Endothelial cell of umbilical vein (primary cell): ENCODE results near the gene CCDC167. TPM values are rescaled to one million over a fixed set of nuclear protein-coding genes. Genes with fewer than 3 reads are reported as not detected.

Experiments used
- BruUV-seq: library from RNA; stranded (reverse); fragments of 400-500 nt; replicated peaks from 2 replicates; lab custom pipeline; 2021; lab: Mats Ljungman, UMichigan
- CTCF ChIA-PET: fragments of 300-600, 350-600 bp; sonication (Branson Sonifier 250); formaldehyde crosslinking; loops from one replicate; lab custom pipeline; 2021; ENCODE audit warnings: antibody characterized with exemption, inconsistent platforms; lab: Charles Lee
- POLR2A ChIA-PET: fragments of 300-600, 350-600 bp; sonication (Branson Sonifier 250); formaldehyde crosslinking; loops from one replicate; lab custom pipeline; 2021; ENCODE audit warnings: antibody characterized with exemption, inconsistent platforms; lab: Charles Lee
- DNase-seq: peaks from one replicate; pipeline ENCODE4 v3.0.0-alpha.2; 2011; ENCODE audit warnings: low read depth, low spot score
- FAIRE-seq: peaks from 2 replicates; lab custom pipeline; 2011; peaks lifted over from hg19 to GRCh38; lab: Jason Lieb, UNC
- H2AFZ ChIP-seq: 2 replicates; pipeline ENCODE4 v1.6.0; 2012; ENCODE audit warnings: low read depth, low read length, control low read depth, inconsistent platforms
- H3K27ac ChIP-seq: 2 replicates; pipeline ENCODE4 v1.5.1; 2011; ENCODE audit warnings: low read depth, mild to moderate bottlenecking, control low read depth, low read length, moderate library complexity; ENCODE audit not compliant: insufficient read depth
- H3K27me3 ChIP-seq, 2 experiments: 2 replicates each; pipeline versions ENCODE4 v1.6.0 to v1.6.1; 2011; ENCODE audit warnings: low read length in 2 of 2, mixed read lengths in 1 of 2; ENCODE audit not compliant: control insufficient read depth in 2 of 2, insufficient read depth in 2 of 2
- H3K36me3 ChIP-seq, 2 experiments: 2 replicates in 1 of 2; 3 replicates in 1 of 2; pipeline ENCODE4 v1.5.1; 2011; ENCODE audit warnings: low read length in 2 of 2, mild to moderate bottlenecking in 1 of 2, moderate library complexity in 1 of 2; ENCODE audit not compliant: control insufficient read depth in 2 of 2, insufficient read depth in 2 of 2; ENCODE audit errors: extremely low read depth in 1 of 2
- H3K4me1 ChIP-seq: 3 replicates; pipeline ENCODE4 v1.5.1; 2011; ENCODE audit warnings: mild to moderate bottlenecking, low read length; ENCODE audit not compliant: control insufficient read depth, insufficient read depth; ENCODE audit errors: extremely low read depth
- H3K4me2 ChIP-seq: 2 replicates; pipeline ENCODE4 v1.6.1; 2011; ENCODE audit warnings: low read length, control low read depth, mixed read lengths; ENCODE audit not compliant: insufficient read depth
- H3K4me3 ChIP-seq, 3 experiments: fragments of 200-600 bp in 1 of 3; sonication (generic), shearing (Covaris generic) in 1 of 3; replicated peaks in 1 of 3; 2 replicates each; pipeline ENCODE4 v1.5.1; 2011 to 2016; ENCODE audit warnings: control low read depth in 3 of 3, low read length in 3 of 3, mild to moderate bottlenecking in 2 of 3, inconsistent platforms in 1 of 3, low read depth in 1 of 3, moderate library complexity in 1 of 3; ENCODE audit not compliant: insufficient read depth in 1 of 3
- H3K79me2 ChIP-seq: 2 replicates; pipeline ENCODE4 v1.6.0; 2012; ENCODE audit warnings: low read length, inconsistent platforms; ENCODE audit not compliant: control insufficient read depth, insufficient read depth
- H3K9ac ChIP-seq: replicated peaks from 2 replicates; pipeline ENCODE3; 2011; ENCODE audit warnings: low read length, control low read depth; ENCODE audit not compliant: insufficient read depth; ENCODE audit errors: extremely low read depth
- H3K9me1 ChIP-seq: replicated peaks from 3 replicates; pipeline ENCODE4 v1.6.0; 2011; ENCODE audit warnings: mild to moderate bottlenecking, low read length; ENCODE audit not compliant: control insufficient read depth, insufficient read depth; ENCODE audit errors: extremely low read depth
- H3K9me3 ChIP-seq: replicated peaks from 2 replicates; pipeline ENCODE4 v1.5.1; 2012; ENCODE audit warnings: low read length, inconsistent platforms; ENCODE audit not compliant: control insufficient read depth, insufficient read depth
- H4K20me1 ChIP-seq: replicated peaks from 2 replicates; pipeline ENCODE3; 2011; ENCODE audit warnings: mild to moderate bottlenecking, low read length; ENCODE audit not compliant: control insufficient read depth, insufficient read depth; ENCODE audit errors: extremely low read depth
- CTCF ChIP-seq, 2 donors: IDR thresholded peaks; 1 replicate in 1 of 2; 2 replicates in 1 of 2; pipeline ENCODE4 v1.5.1; 2011; ENCODE audit warnings: low read length in 2 of 2, mild to moderate bottlenecking in 2 of 2, moderate library complexity in 2 of 2, control low read depth in 1 of 2, inconsistent platforms in 1 of 2, low read depth in 1 of 2; ENCODE audit not compliant: insufficient read depth in 1 of 2; ENCODE audit errors: extremely low read depth in 1 of 2
- EZH2 ChIP-seq: IDR thresholded peaks from 2 replicates; pipeline ENCODE4 v1.6.1; 2012; ENCODE audit warnings: borderline replicate concordance, low read depth, mild to moderate bottlenecking, moderate library complexity, low read length, inconsistent platforms; ENCODE audit not compliant: severe bottlenecking
- FOS ChIP-seq: IDR thresholded peaks from 2 replicates; pipeline ENCODE4 v1.6.1; 2011; ENCODE audit warnings: mild to moderate bottlenecking, low read length, moderate library complexity, borderline replicate concordance; ENCODE audit not compliant: insufficient read depth
- GATA2 ChIP-seq: IDR thresholded peaks from 2 replicates; pipeline ENCODE4 v1.7.0; 2011; ENCODE audit warnings: low read depth, mild to moderate bottlenecking, moderate library complexity, mixed read lengths, low read length; ENCODE audit not compliant: insufficient read length, insufficient read depth
- JUN ChIP-seq: IDR thresholded peaks from 2 replicates; pipeline ENCODE4 v1.6.1; 2011; ENCODE audit warnings: borderline replicate concordance, low read depth; ENCODE audit not compliant: insufficient read length, insufficient read depth
- MAX ChIP-seq: IDR thresholded peaks from 2 replicates; pipeline ENCODE4 v1.6.1; 2011; ENCODE audit not compliant: insufficient read depth, insufficient read length
- MYC ChIP-seq: IDR thresholded peaks from one replicate; pipeline ENCODE4 v1.6.1; 2011; ENCODE audit warnings: mild to moderate bottlenecking, low read depth, low read length
- POLR2A ChIP-seq: IDR thresholded peaks from 2 replicates; pipeline ENCODE4 v1.6.1; 2012; ENCODE audit warnings: low read depth, mild to moderate bottlenecking, control low read depth, low read length
- POLR2AphosphoS5 ChIP-seq: IDR thresholded peaks from 2 replicates; pipeline ENCODE4 v1.6.1; 2012; ENCODE audit warnings: low read depth, mild to moderate bottlenecking, control low read depth, low read length, moderate library complexity; ENCODE audit not compliant: insufficient read depth
- dilution Hi-C: fragments of 300-500 bp; cut with MboI; formaldehyde crosslinking; loops from one replicate; pipeline ENCODE4 v1.15.0; 2019; ENCODE audit warnings: low sequenced_read_pairs; ENCODE audit not compliant: extremely low pct_ligation_motif_present
- intact Hi-C: fragments of 100-400 bp; cut with micrococcal nuclease; formaldehyde crosslinking; loops from one replicate; pipeline ENCODE4 v1.10.0; 2022
- polyA plus RNA-seq, 4 experiments: library from polyadenylated mRNA; depleted of rRNA in 3 of 4; stranded (reverse) in 3 of 4; unstranded in 1 of 4; fragments of >200 nt; gene quantifications; 2 replicates each; pipeline versions ENCODE4 v1.2.1 to v1.2.3, GENCODE V29; 2011 to 2012; ENCODE audit warnings: missing spikeins in 1 of 4
- total RNA-seq: library from RNA; stranded (reverse); gene quantifications from 2 replicates; pipeline ENCODE4 v1.2.3, GENCODE V29; 2021

Gene CCDC167
- total and polyA plus RNA-seq, 2 donors (not counting 3 experiments of a cell fraction or from before 2014, with no cell fraction given), result 46.6 to 105 TPM

DNA sequence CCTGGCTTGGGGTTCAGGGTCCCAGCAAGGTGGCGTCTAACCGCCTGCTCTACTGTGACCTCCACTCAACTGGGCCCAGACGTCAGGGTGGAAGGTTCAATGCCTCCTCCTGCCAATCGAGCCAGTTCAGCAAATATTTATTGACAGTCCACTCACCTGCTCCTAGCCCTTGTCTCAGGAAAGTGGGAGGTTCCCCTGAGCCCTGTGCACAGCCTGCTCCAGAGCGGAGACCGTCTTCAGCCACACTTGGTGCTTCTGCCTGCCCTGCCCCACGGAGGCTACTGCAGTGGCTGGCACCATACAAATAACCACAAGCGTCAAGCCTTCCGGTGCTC is 6.1 kb downstream of the CCDC167 start:
- intact Hi-C loops, result no loop called here
- Histone ChIP-seq H3K27ac (no peak overlapping the region), H3K4me2 (no peak overlapping the region), H3K4me1 (no peaks in the 10 kb centered on the region), H4K20me1 (no peaks in the 10 kb centered on the region), H3K79me2 (no peaks in the 10 kb centered on the region), H3K9me3 (no peaks in the 10 kb centered on the region), H3K36me3 (no peaks in the 10 kb centered on the region), H3K4me3 (no peak overlapping the region), H3K9me1 (no peaks in the 10 kb centered on the region), H2AFZ (no peak overlapping the region), H3K9ac (no peak overlapping the region), H3K27me3 (no peaks in the 10 kb centered on the region)
- DNase-seq (no peak), FAIRE-seq (no peak)
- dilution Hi-C loops, result no loop called here
- BruUV-seq, result no TSS peak
- CTCF ChIA-PET, result interaction anchor here (4.6 kb wide), 1 partner anchor 72 kb away, joined by 18 read pairs; no protein-coding TSS in a partner anchor
- POLR2A ChIA-PET, result no interaction called here
- TF ChIP-seq MYC (no peak), GATA2 (no peak), JUN (no peak), EZH2 (no peak)

- dilution Hi-C loops, result no loop called here
- no peaks in the 10 kb centered on the region for H4K20me1 ChIP-seq
- BruUV-seq, result no TSS peak
- no peak for DNase-seq
- intact Hi-C loops, result no loop called here
- no peaks in the 10 kb centered on the region for H3K9me1 ChIP-seq
- H3K79me2 ChIP-seq, result no peaks in the 10 kb centered on the region
- CTCF ChIA-PET, result interaction anchor here (4.6 kb wide), 1 partner anchor 72 kb away, joined by 18 read pairs; no protein-coding TSS in a partner anchor
- no peak overlapping the region for H2AFZ ChIP-seq
- no peaks in the 10 kb centered on the region for H3K9me3 ChIP-seq
- no peak overlapping the region for H3K4me2 ChIP-seq
- H3K36me3 ChIP-seq, result peaks cover 0 to under 1% of the 10 kb centered on the region in 2 experiments
- H3K4me3 ChIP-seq, result no peak overlapping the region
- no peaks in the 10 kb centered on the region for H3K27me3 ChIP-seq
- TF ChIP-seq POLR2A (no peak), CTCF (IDR thresholded peaks at IDR 0.05; ENCODE audit: extremely low read depth in 1 of 2, insufficient read depth in 1 of 2, low read depth in 1 of 2, low read length in 2 of 2) (no peak), EZH2 (no peak), GATA2 (no peak), FOS (no peak), JUN (no peak), POLR2AphosphoS5 (no peak), MYC (no peak), MAX (no peak)
- no peaks in the 10 kb centered on the region for H3K4me1 ChIP-seq
- H3K9ac ChIP-seq, result no peak overlapping the region
- POLR2A ChIA-PET, result no interaction called here
- no peak for FAIRE-seq
- H3K27ac ChIP-seq, result no peak overlapping the region
Measured at GRCh38 chr6:37492991-37493660, 6.6 kb downstream of the CCDC167 start.
